ENCODE measurements around the gene ZNF593. TPM values are rescaled to one million over a fixed set of nuclear protein-coding genes. Genes with fewer than 3 reads are reported as not detected.

ZNF593 gene
- total and polyA plus RNA-seq, 9 of the 15 experiments (the other 6 are each of a cell fraction or from before 2014, with no cell fraction given) = 9.8 to 334 (median 48.2) TPM

DNA sequence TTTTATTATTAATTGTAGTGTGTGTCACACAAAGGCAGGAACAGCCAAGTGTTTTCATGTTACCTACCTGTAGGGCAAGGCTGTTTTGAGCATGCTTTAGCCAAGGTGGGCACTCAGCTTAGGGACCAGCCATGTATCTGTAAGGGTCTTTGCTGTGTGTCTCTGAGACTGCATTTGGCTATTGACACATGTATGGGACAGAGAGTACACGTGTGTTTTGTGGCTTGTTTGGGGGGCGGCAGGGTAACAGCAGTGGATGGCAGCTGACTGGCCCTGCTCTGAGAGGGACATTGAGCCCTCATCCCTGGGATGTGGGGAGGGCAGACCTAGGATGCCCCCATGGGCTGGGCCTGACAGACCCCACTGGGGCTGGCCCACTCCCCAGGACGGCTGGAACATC, 27.6 kb downstream of the ZNF593 start:
- Histone ChIP-seq H3K79me2 (ENCODE audit: control insufficient read depth, insufficient read depth, low read length) (no peaks in the 10 kb centered on the region), H3K9ac (ENCODE audit: insufficient read depth in 1 of 2, low read depth in 2 of 2, low read length in 2 of 2) (no peak overlapping the region), H3K4me1 (replicated peaks in 1 of 2; ENCODE audit: control insufficient read depth in 2 of 2, insufficient read depth in 2 of 2, low read length in 2 of 2) (peaks cover 23 to 26% of the 10 kb centered on the region in 2 experiments), H3K9me3 (replicated peaks; ENCODE audit: control insufficient read depth, insufficient read depth, low read depth, low read length) (no peaks in the 10 kb centered on the region), H3K4me2 (ENCODE audit: insufficient read depth, low read length) (no peak overlapping the region), H3K9me1 (ENCODE audit: control insufficient read depth, insufficient read depth, low read length) (no peaks in the 10 kb centered on the region), H3K4me3 (no peak overlapping the region), H3K27ac (ENCODE audit: extremely low read depth, low read depth, low read length) (no peak overlapping the region), H3K36me3 (ENCODE audit: control insufficient read depth, insufficient read depth, low read length) (no peaks in the 10 kb centered on the region), H4K20me1 (replicated peaks; ENCODE audit: control insufficient read depth, insufficient read depth, low read length) (no peaks in the 10 kb centered on the region), H2AFZ (ENCODE audit: low read depth, low read length) (no peak overlapping the region), H3K27me3 (ENCODE audit: control insufficient read depth in 2 of 2, insufficient read depth in 2 of 2, low read length in 2 of 2) (no peaks in the 10 kb centered on the region)
- no peak for DNase-seq (ENCODE audit: extremely low read depth in 1 of 4, low spot score in 3 of 4)
- no peak for ATAC-seq
- intact Hi-C loops (cut with micrococcal nuclease) = no loop called here
- ChIA-PET POLR2A (interaction anchor here (0.7 kb wide), 1 partner anchor 182 kb away, joined by 3 read pairs; no protein-coding TSS in a partner anchor), CTCF (ENCODE audit: low intra/inter-chr PET ratio) (no interaction called here)
- in situ Hi-C loops (cut with MboI) = no loop called here
- no peak for FAIRE-seq
- no TSS peak for BruUV-seq (replicated peaks)
- 38% methylated on average over 3 of the region's 3 CpGs for WGBS (ENCODE audit: insufficient coverage, low coverage, missing lambda C conversion rate)
- TF ChIP-seq MTA3 (IDR thresholded peaks at IDR 0.05; ENCODE audit: borderline replicate concordance) = no peak
- TF ChIP-seq FOXA3 (CRISPR knock-in tag; conservative IDR thresholded peaks at IDR 0.05 in 1 of 2, IDR thresholded peaks at IDR 0.05 in 1 of 2) = no peak
- no peak for TF ChIP-seq CHD1 (IDR thresholded peaks at IDR 0.05; ENCODE audit: low read length)
- TF ChIP-seq, protein P1, sequence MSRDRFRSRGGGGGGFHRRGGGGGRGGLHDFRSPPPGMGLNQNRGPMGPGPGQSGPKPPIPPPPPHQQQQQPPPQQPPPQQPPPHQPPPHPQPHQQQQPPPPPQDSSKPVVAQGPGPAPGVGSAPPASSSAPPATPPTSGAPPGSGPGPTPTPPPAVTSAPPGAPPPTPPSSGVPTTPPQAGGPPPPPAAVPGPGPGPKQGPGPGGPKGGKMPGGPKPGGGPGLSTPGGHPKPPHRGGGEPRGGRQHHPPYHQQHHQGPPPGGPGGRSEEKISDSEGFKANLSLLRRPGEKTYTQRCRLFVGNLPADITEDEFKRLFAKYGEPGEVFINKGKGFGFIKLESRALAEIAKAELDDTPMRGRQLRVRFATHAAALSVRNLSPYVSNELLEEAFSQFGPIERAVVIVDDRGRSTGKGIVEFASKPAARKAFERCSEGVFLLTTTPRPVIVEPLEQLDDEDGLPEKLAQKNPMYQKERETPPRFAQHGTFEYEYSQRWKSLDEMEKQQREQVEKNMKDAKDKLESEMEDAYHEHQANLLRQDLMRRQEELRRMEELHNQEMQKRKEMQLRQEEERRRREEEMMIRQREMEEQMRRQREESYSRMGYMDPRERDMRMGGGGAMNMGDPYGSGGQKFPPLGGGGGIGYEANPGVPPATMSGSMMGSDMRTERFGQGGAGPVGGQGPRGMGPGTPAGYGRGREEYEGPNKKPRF (IDR thresholded peaks at IDR 0.05; ENCODE audit: low read depth, low read length) = no peak
- TF ChIP-seq DMBX1 (CRISPR knock-in tag; IDR thresholded peaks at IDR 0.05; ENCODE audit: borderline replicate concordance) = no peak
- TF ChIP-seq, protein P2, sequence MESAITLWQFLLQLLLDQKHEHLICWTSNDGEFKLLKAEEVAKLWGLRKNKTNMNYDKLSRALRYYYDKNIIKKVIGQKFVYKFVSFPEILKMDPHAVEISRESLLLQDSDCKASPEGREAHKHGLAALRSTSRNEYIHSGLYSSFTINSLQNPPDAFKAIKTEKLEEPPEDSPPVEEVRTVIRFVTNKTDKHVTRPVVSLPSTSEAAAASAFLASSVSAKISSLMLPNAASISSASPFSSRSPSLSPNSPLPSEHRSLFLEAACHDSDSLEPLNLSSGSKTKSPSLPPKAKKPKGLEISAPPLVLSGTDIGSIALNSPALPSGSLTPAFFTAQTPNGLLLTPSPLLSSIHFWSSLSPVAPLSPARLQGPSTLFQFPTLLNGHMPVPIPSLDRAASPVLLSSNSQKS (CRISPR knock-in tag; IDR thresholded peaks at IDR 0.05) = no peak
- no peak for TF ChIP-seq PPARD (CRISPR knock-in tag; IDR thresholded peaks at IDR 0.05)
- TF ChIP-seq, protein P3, sequence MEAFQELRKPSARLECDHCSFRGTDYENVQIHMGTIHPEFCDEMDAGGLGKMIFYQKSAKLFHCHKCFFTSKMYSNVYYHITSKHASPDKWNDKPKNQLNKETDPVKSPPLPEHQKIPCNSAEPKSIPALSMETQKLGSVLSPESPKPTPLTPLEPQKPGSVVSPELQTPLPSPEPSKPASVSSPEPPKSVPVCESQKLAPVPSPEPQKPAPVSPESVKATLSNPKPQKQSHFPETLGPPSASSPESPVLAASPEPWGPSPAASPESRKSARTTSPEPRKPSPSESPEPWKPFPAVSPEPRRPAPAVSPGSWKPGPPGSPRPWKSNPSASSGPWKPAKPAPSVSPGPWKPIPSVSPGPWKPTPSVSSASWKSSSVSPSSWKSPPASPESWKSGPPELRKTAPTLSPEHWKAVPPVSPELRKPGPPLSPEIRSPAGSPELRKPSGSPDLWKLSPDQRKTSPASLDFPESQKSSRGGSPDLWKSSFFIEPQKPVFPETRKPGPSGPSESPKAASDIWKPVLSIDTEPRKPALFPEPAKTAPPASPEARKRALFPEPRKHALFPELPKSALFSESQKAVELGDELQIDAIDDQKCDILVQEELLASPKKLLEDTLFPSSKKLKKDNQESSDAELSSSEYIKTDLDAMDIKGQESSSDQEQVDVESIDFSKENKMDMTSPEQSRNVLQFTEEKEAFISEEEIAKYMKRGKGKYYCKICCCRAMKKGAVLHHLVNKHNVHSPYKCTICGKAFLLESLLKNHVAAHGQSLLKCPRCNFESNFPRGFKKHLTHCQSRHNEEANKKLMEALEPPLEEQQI (IDR thresholded peaks at IDR 0.05) = no peak
- no peak for TF ChIP-seq ETV1 (tag; conservative IDR thresholded peaks at IDR 0.05; ENCODE audit: low read depth)
- no peak for TF ChIP-seq ZNF175 (CRISPR knock-in tag; IDR thresholded peaks at IDR 0.05; ENCODE audit: low read depth)
- TF ChIP-seq, protein P4, sequence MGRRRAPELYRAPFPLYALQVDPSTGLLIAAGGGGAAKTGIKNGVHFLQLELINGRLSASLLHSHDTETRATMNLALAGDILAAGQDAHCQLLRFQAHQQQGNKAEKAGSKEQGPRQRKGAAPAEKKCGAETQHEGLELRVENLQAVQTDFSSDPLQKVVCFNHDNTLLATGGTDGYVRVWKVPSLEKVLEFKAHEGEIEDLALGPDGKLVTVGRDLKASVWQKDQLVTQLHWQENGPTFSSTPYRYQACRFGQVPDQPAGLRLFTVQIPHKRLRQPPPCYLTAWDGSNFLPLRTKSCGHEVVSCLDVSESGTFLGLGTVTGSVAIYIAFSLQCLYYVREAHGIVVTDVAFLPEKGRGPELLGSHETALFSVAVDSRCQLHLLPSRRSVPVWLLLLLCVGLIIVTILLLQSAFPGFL (CRISPR knock-in tag; IDR thresholded peaks at IDR 0.05) = no peak
- TF ChIP-seq ZKSCAN1 (IDR thresholded peaks at IDR 0.05; ENCODE audit: low read depth, low read length) = no peak
- no peak for TF ChIP-seq ZNF699 (CRISPR knock-in tag; IDR thresholded peaks at IDR 0.05; ENCODE audit: insufficient replicate concordance)
- no peak for TF ChIP-seq MTA2 (IDR thresholded peaks at IDR 0.05; ENCODE audit: low read depth)
